ENCODE data around the gene PLEKHN1.

Gene PLEKHN1

DNA sequence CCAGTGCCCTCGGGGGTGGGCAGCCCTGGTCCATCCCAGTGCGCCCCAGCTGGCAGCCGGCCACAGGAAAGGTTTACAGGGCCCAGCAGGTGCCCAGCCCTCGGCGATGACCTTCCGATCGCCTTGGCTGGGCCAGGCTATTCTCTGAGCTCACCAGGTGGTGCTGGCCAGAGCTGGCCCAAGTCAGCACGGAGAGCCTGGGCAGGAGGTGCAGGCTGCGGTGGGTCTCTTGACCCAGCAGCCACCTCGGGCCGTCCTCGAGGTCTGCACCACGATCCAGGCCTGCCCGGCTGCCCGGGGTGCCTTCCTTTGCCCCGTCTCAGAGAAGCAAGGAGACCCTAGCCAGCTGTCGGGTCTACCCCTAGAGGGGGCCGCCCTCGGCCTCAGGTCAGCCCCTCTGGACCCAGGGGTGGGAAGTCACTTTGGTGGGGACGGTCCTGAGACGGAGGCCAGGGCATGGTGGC lies 15.2 kb downstream of the PLEKHN1 start:
- no peak overlapping the region for H3K27ac ChIP-seq
- no peak overlapping the region for H2AFZ ChIP-seq
- no peaks in the 10 kb centered on the region for H3K4me1 ChIP-seq
- H3K4me2 ChIP-seq (ENCODE audit: low read length), result no peak overlapping the region
- H3K9ac ChIP-seq, result no peak overlapping the region
- H3K9me3 ChIP-seq (ENCODE audit: control insufficient read depth, low read length), result no peaks in the 10 kb centered on the region
- no peaks in the 10 kb centered on the region for H3K27me3 ChIP-seq (ENCODE audit: control insufficient read depth, insufficient read depth, low read length)
- TF ChIP-seq, protein P1, sequence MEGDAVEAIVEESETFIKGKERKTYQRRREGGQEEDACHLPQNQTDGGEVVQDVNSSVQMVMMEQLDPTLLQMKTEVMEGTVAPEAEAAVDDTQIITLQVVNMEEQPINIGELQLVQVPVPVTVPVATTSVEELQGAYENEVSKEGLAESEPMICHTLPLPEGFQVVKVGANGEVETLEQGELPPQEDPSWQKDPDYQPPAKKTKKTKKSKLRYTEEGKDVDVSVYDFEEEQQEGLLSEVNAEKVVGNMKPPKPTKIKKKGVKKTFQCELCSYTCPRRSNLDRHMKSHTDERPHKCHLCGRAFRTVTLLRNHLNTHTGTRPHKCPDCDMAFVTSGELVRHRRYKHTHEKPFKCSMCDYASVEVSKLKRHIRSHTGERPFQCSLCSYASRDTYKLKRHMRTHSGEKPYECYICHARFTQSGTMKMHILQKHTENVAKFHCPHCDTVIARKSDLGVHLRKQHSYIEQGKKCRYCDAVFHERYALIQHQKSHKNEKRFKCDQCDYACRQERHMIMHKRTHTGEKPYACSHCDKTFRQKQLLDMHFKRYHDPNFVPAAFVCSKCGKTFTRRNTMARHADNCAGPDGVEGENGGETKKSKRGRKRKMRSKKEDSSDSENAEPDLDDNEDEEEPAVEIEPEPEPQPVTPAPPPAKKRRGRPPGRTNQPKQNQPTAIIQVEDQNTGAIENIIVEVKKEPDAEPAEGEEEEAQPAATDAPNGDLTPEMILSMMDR (IDR thresholded peaks at IDR 0.05), result no peak
- H3K36me3 ChIP-seq (ENCODE audit: control insufficient read depth, insufficient read depth, low read length), result no peaks in the 10 kb centered on the region
- H3K79me2 ChIP-seq, result no peaks in the 10 kb centered on the region
- H3K4me3 ChIP-seq (ENCODE audit: low read depth, low read length), result no peak overlapping the region

DNA sequence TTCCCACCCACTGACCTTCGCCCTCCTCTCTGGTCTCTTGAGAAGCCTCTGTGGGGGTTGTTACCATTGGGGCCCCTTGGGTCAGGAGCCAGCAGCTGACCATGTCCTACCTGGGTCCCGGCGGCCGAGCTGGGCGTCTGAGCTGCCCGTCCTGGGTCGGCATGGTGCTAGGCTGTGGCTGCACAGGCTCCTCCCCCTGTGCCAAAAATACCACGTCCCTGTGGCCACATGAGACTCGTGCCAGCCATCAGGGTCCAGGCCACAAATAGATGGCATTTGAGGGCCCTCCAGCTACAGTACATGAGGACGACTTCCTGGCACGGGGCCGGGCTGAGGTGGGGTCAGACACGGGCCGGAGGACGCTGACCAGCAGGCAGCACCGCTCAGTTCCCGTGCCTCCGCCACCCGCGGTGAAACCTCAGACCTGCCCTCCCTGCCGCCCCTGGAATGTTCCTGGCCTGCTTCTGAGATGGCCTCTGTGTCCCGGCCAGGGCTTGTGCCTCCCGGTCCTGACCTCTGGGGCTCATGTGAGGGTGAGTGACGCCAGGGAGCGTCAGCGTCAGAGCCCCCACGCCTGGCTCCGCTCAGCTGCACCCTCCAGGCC lies 15.8 kb downstream of the PLEKHN1 start, which contains the start of gene PERM1:
PERM1 (minus strand) TSS at position 139 of the 604 bp plus-strand sequence. CDS start 1,064 bp downstream, outside the sequence.
- Histone ChIP-seq H3K9ac (no peak within 1 kb of the TSS), H3K27me3 (ENCODE audit: control insufficient read depth, insufficient read depth, low read length) (no peaks in the 10 kb centered on the region), H2AFZ (no peak within 1 kb of the TSS), H3K4me2 (ENCODE audit: low read length) (no peak within 1 kb of the TSS), H3K9me3 (ENCODE audit: control insufficient read depth, low read length) (no peaks in the 10 kb centered on the region), H3K4me3 (ENCODE audit: low read depth, low read length) (no peak within 1 kb of the TSS), H3K4me1 (no peaks in the 10 kb centered on the region), H3K36me3 (ENCODE audit: control insufficient read depth, insufficient read depth, low read length) (no peaks in the 10 kb centered on the region), H3K79me2 (no peaks in the 10 kb centered on the region), H3K27ac (no peak within 1 kb of the TSS)
- TF ChIP-seq, protein P1 (IDR thresholded peaks at IDR 0.05), result no peak

DNA sequence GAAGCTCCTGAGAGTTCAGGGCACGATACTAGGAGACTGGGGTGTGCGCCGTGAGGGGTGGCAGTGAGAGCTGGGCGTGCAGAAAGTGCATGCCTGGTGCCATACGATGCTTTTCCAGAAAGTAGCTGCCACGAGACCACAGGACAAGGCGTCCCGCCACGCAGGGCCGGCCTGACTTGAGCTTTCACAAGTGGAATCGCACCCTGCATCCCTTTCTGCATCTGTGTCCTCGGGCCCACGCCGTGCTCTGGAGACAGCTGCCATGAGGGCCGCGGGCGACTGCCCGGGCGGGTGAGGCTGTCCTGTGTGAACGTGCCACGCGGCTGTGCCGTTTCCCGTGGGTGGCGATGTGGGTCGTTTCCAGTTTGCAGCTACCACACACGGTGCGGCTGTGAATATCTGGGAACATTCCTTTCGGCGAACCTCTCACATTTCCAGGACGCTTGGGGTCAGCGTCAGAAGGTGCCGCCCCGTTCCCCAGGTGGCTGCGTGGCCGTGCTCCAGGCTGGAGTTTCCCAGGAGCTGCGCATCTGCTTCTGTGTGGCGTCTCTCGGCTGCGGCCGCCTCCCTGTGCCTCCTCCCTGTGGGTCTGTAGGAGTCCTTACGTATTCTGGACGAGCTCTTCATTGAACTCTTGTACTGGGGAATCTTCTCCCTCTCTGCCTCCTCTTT lies 16.6 kb downstream of the PLEKHN1 start:
- Histone ChIP-seq H3K36me3 (ENCODE audit: control insufficient read depth, insufficient read depth, low read length) (no peaks in the 10 kb centered on the region), H3K27ac (no peak overlapping the region), H3K27me3 (ENCODE audit: control insufficient read depth, insufficient read depth, low read length) (no peaks in the 10 kb centered on the region), H3K79me2 (no peaks in the 10 kb centered on the region), H2AFZ (no peak overlapping the region), H3K4me2 (ENCODE audit: low read length) (no peak overlapping the region), H3K9me3 (ENCODE audit: control insufficient read depth, low read length) (no peaks in the 10 kb centered on the region), H3K9ac (no peak overlapping the region), H3K4me1 (no peaks in the 10 kb centered on the region), H3K4me3 (ENCODE audit: low read depth, low read length) (no peak overlapping the region)
- TF ChIP-seq, protein P1 (IDR thresholded peaks at IDR 0.05), result no peak

DNA sequence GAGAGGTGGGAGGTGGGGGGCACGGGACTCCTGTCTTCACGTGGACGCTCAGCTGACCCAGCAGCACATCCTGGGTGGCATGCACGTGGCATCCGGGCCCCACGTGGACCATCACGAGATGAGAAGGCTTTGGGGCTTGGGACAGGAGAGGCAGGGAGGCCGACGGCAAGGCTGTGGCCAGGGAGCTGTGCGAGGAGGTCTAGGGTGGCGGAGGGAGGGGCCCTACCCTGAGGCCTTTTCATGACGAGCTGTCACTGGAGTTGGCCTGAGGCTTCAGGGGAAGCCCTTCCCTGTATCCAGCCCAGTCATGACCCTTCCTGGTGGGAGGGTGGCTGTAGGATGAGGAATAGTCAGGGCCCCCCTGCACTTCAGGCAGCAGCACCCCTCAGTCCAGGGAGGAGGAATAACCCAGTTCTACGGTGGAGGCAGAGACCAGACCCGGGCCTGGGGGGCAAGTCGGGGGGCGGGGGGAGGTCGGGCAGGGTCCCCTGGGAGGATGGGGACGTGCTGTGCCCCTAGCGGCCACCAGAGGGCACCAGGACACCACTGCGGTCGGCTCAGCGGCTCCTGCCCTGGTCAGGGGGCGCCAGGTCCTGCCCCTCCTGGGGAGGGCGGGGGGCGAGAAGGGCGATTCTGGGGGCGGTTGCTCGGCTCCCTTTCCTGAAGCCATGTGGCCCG lies 17.7 kb downstream of the PLEKHN1 start:
- Histone ChIP-seq H3K4me1 (no peaks in the 10 kb centered on the region), H3K27ac (no peak overlapping the region), H3K4me2 (ENCODE audit: low read length) (peak overlapping the region; percentile 81), H3K27me3 (ENCODE audit: control insufficient read depth, insufficient read depth, low read length) (no peaks in the 10 kb centered on the region), H3K9me3 (ENCODE audit: control insufficient read depth, low read length) (no peaks in the 10 kb centered on the region), H3K9ac (no peak overlapping the region), H3K36me3 (ENCODE audit: control insufficient read depth, insufficient read depth, low read length) (no peaks in the 10 kb centered on the region), H3K4me3 (ENCODE audit: low read depth, low read length) (no peak overlapping the region), H2AFZ (no peak overlapping the region), H3K79me2 (no peaks in the 10 kb centered on the region)
- TF ChIP-seq, protein P1 (IDR thresholded peaks at IDR 0.05), result peak; percentile 67

Data from parathyroid adenoma (tissue), 2 donors.